ENCODE results near the gene NEURL1B. TPM values are rescaled to one million over a fixed set of nuclear protein-coding genes. Genes with fewer than 3 reads are reported as not detected.

Gene NEURL1B
- total RNA-seq, 1 experiment from 2014 or later = 0.32 TPM

GRCh38 chr5:172605466-172605865 is 35.6 kb upstream of the NEURL1B start:
- DNase-seq (ENCODE audit: low read depth, low spot score) = no peak
- in situ Hi-C loops (cut with HindIII; ENCODE audit: low pct_unique_long_range_greater_than_20kb, low sequenced_read_pairs) = no loop called here

DNA sequence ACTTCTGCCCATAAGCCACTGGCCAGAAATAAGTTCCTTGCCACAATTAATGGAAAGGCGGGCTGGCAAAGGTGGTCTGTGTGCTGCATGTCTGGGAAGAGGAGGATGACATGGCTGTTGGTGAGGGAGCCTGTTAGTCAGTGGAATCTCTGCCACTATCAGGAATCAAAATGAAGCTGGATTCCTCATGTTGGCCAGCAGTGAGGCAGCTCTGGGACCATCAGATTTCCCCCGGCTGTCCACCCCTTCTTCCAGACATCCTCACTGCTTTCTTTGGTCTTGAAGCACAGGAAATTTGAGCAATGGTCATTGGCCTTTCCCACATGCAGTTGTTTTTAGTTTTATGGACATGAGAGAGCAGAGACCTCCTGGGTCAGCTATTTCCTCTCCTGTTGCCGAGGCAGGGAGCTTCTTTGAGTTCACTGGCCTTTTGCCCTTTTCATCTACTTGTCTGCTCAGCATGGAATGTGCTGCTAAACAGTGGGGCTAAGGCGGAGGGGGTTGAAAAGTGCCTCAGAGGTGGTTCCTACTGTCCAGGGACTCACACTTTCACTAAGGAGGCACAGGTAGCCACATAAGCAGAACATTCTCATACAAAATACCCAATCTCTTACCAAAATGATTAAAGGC is 34.8 kb upstream of the NEURL1B start:
- in situ Hi-C loops (cut with HindIII; ENCODE audit: low pct_unique_long_range_greater_than_20kb, low sequenced_read_pairs) = no loop called here
- DNase-seq (ENCODE audit: low read depth, low spot score) = no peak

DNA sequence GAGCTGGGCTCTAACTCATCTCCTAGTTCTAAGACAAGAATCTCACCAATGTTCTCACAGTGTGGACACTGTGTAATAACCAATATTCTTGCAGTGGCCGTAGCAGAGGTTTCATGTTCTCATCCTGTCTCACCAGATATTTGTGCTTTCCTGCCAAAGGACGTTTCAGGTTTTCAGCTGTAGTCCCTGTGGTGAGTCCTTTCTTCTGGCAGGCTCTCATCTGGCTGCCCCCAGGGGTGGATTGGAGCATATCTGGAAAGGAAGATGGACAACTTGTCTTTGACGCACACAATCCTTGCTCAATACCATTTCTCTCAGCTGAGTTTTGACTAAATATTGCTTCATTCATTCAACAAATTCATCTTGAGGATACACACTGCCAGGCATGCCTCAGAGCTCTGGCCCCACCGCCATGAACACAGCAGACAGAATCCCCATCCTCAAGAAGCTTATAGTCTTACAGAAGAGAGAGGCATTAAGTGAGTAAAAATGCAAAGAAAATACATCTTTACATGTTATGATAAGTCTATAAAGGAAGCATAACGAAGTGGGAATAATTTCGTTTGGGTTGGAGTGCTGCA is 33.8 kb upstream of the NEURL1B start:
- DNase-seq (ENCODE audit: low read depth, low spot score) = no peak
- in situ Hi-C loops (cut with HindIII; ENCODE audit: low pct_unique_long_range_greater_than_20kb, low sequenced_read_pairs) = no loop called here

- DNase-seq (ENCODE audit: low read depth, low spot score) = no peak
- in situ Hi-C loops (cut with HindIII; ENCODE audit: low pct_unique_long_range_greater_than_20kb, low sequenced_read_pairs) = no loop called here
These were observed 32.3 kb upstream of the NEURL1B start for GRCh38 chr5:172608773-172609172.

GRCh38 chr5:172610643-172611042 is 30.4 kb upstream of the NEURL1B start:
- DNase-seq (ENCODE audit: low read depth, low spot score) = no peak
- in situ Hi-C loops (cut with HindIII; ENCODE audit: low pct_unique_long_range_greater_than_20kb, low sequenced_read_pairs) = no loop called here

GRCh38 chr5:172611913-172612312 is 29.1 kb upstream of the NEURL1B start:
- DNase-seq (ENCODE audit: low read depth, low spot score) = no peak
- in situ Hi-C loops (cut with HindIII; ENCODE audit: low pct_unique_long_range_greater_than_20kb, low sequenced_read_pairs) = no loop called here

DNA sequence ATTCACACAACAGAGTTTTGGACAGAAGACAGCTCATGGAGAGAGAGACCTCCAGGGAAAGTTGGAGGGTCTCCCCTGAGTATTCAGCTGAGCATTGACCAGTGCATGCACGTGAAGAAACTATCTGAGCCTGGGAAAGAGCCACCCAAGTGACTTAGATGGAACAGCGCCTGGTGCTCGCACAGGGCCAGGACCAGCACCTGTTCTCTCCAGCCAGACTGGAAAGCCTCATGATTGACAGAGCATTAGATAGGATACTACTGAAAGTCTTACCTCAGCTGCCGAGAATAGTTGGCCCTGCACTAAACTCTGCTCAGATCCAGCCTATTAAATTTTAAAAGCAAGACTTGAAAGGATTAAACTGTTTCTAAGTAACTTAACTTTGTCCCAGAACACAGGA is 28.3 kb upstream of the NEURL1B start:
- in situ Hi-C loops (cut with HindIII; ENCODE audit: low pct_unique_long_range_greater_than_20kb, low sequenced_read_pairs) = no loop called here
- no peak for DNase-seq (ENCODE audit: low read depth, low spot score)

- DNase-seq (ENCODE audit: low read depth, low spot score) = no peak
- in situ Hi-C loops (cut with HindIII; ENCODE audit: low pct_unique_long_range_greater_than_20kb, low sequenced_read_pairs) = no loop called here
These were observed 24.9 kb upstream of the NEURL1B start for GRCh38 chr5:172616136-172616535.

DNA sequence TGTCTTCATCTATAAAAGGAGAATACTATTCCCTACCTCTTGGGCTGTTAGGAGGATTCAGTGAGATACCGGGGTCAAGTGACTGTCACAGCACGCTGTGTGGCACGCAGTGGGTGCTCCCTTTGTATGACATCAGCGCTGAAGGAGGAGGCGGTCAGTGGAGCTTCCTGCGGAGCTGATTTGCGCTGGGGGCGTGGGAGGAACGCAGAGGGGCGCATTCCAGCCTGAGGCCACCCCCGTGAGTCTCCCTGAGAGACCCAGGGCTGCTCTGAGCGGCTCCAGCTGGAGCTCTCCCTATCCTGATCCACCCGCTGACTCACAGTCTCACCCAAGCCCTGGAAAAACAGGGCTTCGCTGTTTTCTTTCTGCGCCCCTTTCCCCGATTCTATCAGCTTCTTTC is 24.3 kb upstream of the NEURL1B start:
- in situ Hi-C loops (cut with HindIII; ENCODE audit: low pct_unique_long_range_greater_than_20kb, low sequenced_read_pairs) = no loop called here
- no peak for DNase-seq (ENCODE audit: low read depth, low spot score)

DNA sequence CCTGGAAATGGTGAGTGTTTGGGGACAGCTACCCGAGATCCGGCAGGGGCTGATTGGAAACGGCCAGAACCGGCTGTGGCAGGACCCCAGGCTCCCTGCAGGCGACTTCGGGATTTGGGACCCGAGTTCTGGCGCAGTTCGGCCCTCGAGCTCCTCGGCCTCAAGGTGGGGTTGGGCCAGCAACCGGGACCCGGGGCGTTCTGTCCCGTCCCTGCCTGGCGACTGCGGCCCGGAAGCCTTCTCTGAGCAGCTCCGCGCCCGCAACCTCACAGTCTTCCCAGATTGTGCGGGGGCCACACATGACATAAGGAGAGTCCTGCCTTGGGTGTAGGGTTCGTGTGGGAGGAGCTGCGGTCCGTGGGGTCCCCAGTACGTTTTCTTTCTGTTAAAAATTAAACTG is 23.2 kb upstream of the NEURL1B start:
- in situ Hi-C loops (cut with HindIII; ENCODE audit: low pct_unique_long_range_greater_than_20kb, low sequenced_read_pairs) = no loop called here
- no peak for DNase-seq (ENCODE audit: low read depth, low spot score)

- in situ Hi-C loops (cut with HindIII; ENCODE audit: low pct_unique_long_range_greater_than_20kb, low sequenced_read_pairs) = no loop called here
- DNase-seq (ENCODE audit: low read depth, low spot score) = no peak
These were observed 22.3 kb upstream of the NEURL1B start for GRCh38 chr5:172618574-172619365.

DNA sequence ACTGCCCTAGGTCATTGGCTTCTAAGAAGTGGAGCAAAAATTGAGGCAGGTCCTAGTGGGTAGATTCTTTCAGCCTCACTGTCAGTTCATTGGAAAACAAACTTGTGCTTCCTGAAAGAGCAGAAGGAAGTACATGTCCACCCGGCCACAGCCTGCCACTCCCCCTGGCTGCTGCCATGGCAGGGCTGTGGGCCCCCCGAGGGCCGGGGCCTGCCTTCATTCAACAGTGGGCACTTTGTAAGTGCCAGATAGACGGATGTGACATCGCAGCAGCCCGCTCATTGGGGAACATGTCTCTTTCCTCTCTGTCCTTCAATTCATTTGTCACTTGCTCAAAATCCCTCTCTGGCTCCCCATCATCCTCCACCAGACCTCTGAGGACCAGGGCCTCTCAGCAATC is 20.6 kb upstream of the NEURL1B start:
- in situ Hi-C loops (cut with HindIII; ENCODE audit: low pct_unique_long_range_greater_than_20kb, low sequenced_read_pairs) = no loop called here
- DNase-seq (ENCODE audit: low read depth, low spot score) = no peak

DNA sequence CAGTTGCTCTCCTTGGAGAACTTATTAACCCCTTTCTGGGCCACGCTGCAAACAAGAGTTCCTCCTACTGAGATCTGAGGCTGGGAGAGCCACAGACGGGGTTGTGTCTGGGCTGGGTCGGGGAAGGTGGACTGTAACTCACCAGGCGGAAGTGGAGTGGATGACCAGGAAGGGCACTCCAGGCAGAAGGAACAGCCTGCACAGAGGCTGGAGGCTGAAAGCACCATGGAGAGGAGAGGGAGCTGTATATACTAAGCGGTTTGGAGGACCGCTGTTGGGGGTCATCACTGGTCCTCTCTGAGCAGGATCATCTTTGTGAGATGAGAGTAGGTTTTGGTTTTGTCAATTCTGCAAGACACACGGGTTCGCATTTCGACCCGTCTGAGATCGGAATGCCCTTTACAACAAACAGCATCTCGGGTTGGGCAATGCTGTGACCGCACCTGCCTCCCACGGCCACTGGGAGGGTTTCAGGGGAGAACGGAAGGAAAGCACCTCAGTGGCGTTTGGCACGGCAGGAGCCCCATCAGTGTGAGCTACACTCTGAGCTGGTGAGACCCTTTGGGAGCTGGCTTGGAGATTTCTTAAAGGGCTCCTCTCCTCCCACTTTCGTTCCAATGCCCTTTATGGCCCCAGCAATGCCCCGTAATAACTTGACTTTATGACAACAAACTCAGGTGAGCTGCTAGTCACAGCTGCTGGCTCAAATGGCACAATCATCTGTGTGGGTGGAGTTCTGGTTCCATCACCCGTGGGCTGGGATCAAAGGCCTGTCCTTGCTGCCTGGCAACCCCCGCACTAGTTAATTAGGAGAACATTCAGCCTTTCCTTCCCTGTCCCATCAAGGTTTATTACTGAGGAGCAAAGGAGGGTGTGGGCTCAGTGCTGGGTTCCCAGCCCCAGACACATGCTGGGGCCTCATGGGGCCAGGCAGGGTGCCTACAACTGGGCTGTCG is 18.7 kb upstream of the NEURL1B start:
- in situ Hi-C loops (cut with HindIII; ENCODE audit: low pct_unique_long_range_greater_than_20kb, low sequenced_read_pairs) = no loop called here
- no peak for DNase-seq (ENCODE audit: low read depth, low spot score)

DNA sequence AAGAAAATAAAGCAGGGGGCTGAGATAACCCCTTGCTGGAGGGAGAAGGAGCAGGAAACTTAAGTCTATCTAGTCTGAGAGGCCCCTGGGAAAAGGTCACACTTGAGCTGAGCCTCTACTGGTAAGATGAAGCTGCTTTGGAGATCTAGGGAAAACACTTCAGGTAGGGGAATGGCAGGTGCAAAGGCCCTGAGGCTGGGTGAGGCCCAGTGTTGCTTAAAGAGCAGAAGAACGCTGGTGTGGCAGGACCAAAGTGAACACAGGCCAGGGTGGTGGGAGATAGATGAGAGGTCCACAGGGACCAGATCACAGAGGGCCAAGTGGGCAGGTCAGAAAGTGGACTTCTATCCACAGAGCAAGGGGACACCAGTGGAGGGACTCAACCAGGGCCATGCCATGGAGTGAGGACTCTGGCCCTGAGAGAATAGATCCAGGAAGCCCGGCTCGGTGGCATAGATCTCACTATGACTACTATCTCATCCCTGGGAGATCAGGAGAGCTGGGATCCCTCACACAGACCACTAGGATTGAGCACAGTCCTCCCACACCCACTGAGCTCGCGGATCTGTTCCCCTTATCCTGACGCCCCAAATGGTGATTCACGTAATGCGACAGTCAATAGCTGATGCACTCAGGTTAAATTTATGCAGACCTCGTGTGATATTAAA is 17.6 kb upstream of the NEURL1B start:
- no peak for DNase-seq (ENCODE audit: low read depth, low spot score)
- in situ Hi-C loops (cut with HindIII; ENCODE audit: low pct_unique_long_range_greater_than_20kb, low sequenced_read_pairs) = no loop called here

DNA sequence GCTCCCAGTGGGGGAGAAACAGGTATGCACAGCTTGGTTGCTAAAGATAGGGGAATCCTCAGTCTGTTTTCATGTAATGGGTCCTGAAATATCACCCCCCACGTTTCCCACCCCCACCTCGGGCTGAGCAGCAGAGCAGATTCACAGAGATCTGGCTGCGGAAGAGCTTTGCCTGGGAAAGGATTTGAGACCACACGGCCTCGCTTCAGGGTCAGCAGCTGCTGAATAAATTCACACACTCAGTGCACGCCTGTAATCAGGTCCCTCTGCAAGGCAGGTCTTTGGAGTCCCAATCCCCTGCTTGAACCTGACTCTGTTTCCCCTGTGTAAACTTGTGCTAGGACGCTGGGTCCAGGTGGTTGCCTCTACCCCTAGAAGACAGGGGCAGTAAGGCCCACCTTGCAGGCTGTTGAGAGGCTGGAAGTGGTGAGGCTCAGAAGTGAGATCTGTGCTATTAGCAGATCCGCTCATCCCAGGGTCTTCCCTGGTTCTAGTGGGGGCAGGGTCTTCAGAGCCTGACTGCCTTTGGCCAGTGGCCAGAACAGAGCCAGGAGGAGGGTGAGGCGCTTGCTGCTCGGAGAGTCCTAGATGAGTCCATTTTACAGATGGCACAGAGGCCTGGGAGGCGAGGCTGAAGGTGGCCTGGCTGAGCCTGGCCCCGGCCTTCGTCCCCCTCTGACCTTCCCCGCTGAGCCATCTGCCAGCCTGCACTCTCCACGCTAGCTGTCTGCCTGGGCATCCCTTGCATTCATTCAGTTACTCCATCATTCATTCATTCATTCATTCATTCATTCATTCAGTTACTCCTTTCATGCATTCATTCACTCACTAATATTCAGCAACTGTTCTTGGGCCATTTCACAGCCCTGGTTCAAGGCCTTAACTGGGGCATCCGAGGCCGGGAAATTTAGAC is 16.7 kb upstream of the NEURL1B start:
- no peak for DNase-seq (ENCODE audit: low read depth, low spot score)
- in situ Hi-C loops (cut with HindIII; ENCODE audit: low pct_unique_long_range_greater_than_20kb, low sequenced_read_pairs) = no loop called here
